Adrenal gland (tissue), 12 donors: Measurements from ENCODE around the gene RALGPS1. TPM values are rescaled to one million over a fixed set of nuclear protein-coding genes. Genes with fewer than 3 reads are reported as not detected.

Experiments
- DNase-seq, 7 donors: peaks; one replicate each; pipeline ENCODE4 v3.0.0-alpha.2; 2019 to 2020
- H3K27ac ChIP-seq, 5 donors: fragments of 200-600 bp; sonication (generic) in 4 of 5; 1 replicate in 3 of 5; 2 replicates in 2 of 5; pipeline versions ENCODE4 v1.5.1 to v1.8.0; 2016 to 2020; ENCODE audit warnings: mild to moderate bottlenecking in 1 of 5
- H3K27me3 ChIP-seq: fragments of 200-600 bp; 2 replicates; pipeline ENCODE4 v1.8.0; 2021
- H3K36me3 ChIP-seq, 2 donors: fragments of 200-600 bp; replicated peaks in 1 of 2; 1 replicate in 1 of 2; 2 replicates in 1 of 2; pipeline versions ENCODE4 v1.5.1 to v1.8.0; 2018 to 2022
- H3K4me1 ChIP-seq, 2 donors: fragments of 200-600 bp; replicated peaks in 1 of 2; 1 replicate in 1 of 2; 2 replicates in 1 of 2; pipeline versions ENCODE4 v1.5.1 to v1.8.0; 2018 to 2021
- H3K4me3 ChIP-seq, 4 donors: fragments of 200-600 bp; sonication (generic) in 3 of 4; one replicate each; pipeline ENCODE4 v1.5.1; 2016 to 2018
- H3K9me3 ChIP-seq, 3 donors: fragments of 200-600 bp; sonication (generic) in 1 of 3; replicated peaks in 1 of 3; 1 replicate in 2 of 3; 2 replicates in 1 of 3; pipeline versions ENCODE4 v1.5.1 to v1.8.0; 2016 to 2021
- POLR2A ChIP-seq, 2 donors: fragments of 450-650 bp; IDR thresholded peaks; one replicate each; pipeline ENCODE4 v1.6.1; 2017; ENCODE audit warnings: antibody characterized with exemption in 2 of 2, mild to moderate bottlenecking in 2 of 2, moderate library complexity in 1 of 2
- WGBS, 4 donors: extraction: QIAGEN DNeasy Blood & Tissue Kit in 2 of 4; methylation state at CpG; one replicate each; pipeline versions ENCODE4 v1.1.5 to v1.1.7; 2013 to 2017; 5-methylcytosine and 5-hydroxymethylcytosine counted together
- intact Hi-C, 2 donors: fragments of 100-400 bp; cut with DNase I; formaldehyde crosslinking; loops; one replicate each; pipeline versions ENCODE4 v1.14.1 to v1.15.0; 2022 to 2023
- polyA plus RNA-seq, 3 donors: library from polyadenylated mRNA; stranded (reverse); fragments of 200-250 nt in 2 of 3; fragments of 350-450 nt in 1 of 3; fragmentation: Illumina TruSeq in 1 of 3; extraction: RNeasy Lipid Tissue Mini Kit (QIAGEN cat#74804) in 1 of 3; gene quantifications; one replicate each; pipeline ENCODE4 v1.2.3, GENCODE V29; 2013 to 2014
- total RNA-seq, 9 donors: library from RNA; depleted of rRNA in 4 of 9; stranded (reverse); fragments of >200 nt in 4 of 9; fragments of 120-200 nt in 1 of 9; fragmentation: NEBNext Ultra II Directional in 1 of 9; extraction: Animal tissue kit (Norgen Biotek cat#: 25700) in 1 of 9; gene quantifications; one replicate each; pipeline versions ENCODE4 v1.1.0 to v1.2.4, GENCODE V29; 2013 to 2023
- TF ChIP-seq, protein P1 (sequence below), 6 experiments: fragments of 450-650 bp in 4 of 6; fragments of 200-600 bp in 2 of 6; sonication (generic) in 1 of 6; IDR thresholded peaks; 1 replicate in 5 of 6; 2 replicates in 1 of 6; pipeline versions ENCODE4 v1.5.1 to v1.8.0; 2016 to 2021; ENCODE audit warnings: antibody characterized with exemption in 6 of 6, mild to moderate bottlenecking in 2 of 6, moderate library complexity in 1 of 6
- donor health status: healthy with polysubstance abuse.
- donor health status: Bipolar disorder and iron deficiency.
- donor health status: DM: yes; HTN: yes; CAD: no.
- donor health status: DM: no; HTN: no; CAD: no.
- donor health status: DM: no; HTN: no; CAD: no.
- donor health status: DM: yes; HTN: yes; CAD: no.

Gene RALGPS1
- total and polyA plus RNA-seq, 12 donors, result 2.8 to 9.9 (median 5.1) TPM

DNA sequence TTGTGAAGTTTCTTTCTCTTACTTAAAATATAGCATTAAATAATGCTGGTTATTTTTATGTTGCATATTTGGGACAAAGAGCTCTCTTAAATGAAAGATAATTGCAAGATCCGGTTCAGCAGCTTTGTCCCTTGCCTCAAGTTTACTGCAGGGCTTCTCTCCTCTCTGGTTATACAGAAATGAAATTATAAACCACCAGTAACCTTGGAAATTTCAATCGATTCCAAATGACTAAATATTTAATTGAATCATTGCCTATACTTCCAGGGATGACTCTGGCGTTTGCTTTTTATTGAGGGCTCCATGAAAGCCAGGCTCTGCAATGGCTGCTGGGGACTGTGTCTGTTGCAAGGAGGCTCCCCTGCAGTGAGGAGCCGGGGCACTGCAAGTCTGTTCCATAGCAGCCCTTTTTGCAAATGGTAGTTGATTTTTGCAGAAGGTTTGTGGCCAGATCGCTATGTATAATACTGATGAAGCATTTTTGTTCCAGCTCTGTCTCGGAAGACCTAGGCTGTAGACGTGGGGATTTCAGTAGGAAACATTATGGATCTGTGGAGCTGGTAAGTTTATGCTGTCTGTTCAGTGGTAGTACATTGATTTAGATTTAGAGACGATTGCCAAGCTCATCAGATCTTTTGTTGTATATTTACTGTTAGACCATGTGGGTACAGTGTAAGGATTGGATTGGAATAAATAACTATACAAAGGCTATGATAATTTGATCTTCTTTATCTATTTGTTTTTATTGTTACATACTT lies 350.1 kb downstream of the RALGPS1 start, which contains the start of gene GARNL3:
GARNL3 (plus strand) TSS at position 313 of the 758 bp plus-strand sequence; CDS start at position 417, 104 bp downstream.
- 65 to 70% (median 67%) methylated on average over 8 of the region's 8 CpGs for WGBS, 4 donors
- H3K4me3 ChIP-seq, result no peak within 1 kb of the TSS
- H3K9me3 ChIP-seq, result no peaks in the 10 kb centered on the region
- peak within 1 kb of the TSS in 1 of 5 donors; percentile 34 for H3K27ac ChIP-seq
- H3K27me3 ChIP-seq, result no peaks in the 10 kb centered on the region
- TF ChIP-seq, protein P1, sequence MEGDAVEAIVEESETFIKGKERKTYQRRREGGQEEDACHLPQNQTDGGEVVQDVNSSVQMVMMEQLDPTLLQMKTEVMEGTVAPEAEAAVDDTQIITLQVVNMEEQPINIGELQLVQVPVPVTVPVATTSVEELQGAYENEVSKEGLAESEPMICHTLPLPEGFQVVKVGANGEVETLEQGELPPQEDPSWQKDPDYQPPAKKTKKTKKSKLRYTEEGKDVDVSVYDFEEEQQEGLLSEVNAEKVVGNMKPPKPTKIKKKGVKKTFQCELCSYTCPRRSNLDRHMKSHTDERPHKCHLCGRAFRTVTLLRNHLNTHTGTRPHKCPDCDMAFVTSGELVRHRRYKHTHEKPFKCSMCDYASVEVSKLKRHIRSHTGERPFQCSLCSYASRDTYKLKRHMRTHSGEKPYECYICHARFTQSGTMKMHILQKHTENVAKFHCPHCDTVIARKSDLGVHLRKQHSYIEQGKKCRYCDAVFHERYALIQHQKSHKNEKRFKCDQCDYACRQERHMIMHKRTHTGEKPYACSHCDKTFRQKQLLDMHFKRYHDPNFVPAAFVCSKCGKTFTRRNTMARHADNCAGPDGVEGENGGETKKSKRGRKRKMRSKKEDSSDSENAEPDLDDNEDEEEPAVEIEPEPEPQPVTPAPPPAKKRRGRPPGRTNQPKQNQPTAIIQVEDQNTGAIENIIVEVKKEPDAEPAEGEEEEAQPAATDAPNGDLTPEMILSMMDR (IDR thresholded peaks at IDR 0.05), result no peak
- no peak for TF ChIP-seq POLR2A (IDR thresholded peaks at IDR 0.05)
- H3K36me3 ChIP-seq, result no peaks in the 10 kb centered on the region
- peaks cover 5 to 17% of the 10 kb centered on the region in 2 donors for H3K4me1 ChIP-seq
- no peak for DNase-seq
- intact Hi-C loops, result no loop called here

DNA sequence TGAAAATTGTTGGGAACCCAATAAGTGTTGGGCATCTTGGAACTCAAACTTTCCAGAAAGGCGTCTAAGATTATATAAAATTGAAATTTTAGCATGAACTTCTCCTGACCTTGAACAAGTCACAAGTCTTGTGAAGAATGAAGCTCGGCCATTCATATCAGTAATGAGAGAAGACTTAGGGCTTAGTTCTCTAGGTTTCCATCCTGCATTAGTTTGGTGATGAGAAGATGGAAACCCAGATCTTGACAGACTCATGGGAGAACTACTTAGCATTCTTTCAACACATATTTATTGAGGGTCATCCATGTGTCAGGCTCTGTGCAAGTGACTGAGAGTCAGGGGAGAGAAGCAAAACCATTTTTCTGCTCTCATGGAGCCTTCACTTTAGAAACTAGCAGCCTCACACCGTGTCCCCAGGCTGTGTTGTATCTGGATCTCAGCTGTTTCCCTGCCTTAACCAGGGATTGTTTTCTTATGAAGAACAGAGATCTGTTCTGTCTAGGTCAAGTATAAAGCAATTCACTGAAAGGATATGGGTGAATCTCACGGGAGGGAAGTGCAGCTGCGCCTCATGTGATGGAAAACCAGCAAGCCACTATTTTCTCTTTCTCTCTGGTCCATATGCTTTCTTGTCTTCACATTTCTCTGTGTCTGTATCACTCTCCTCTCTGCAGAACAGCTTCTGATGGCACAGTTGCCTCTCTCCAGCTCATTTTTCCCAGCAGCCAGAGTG lies 353.4 kb downstream of the RALGPS1 start:
- peaks cover 5 to 17% of the 10 kb centered on the region in 2 donors for H3K4me1 ChIP-seq
- H3K36me3 ChIP-seq, result no peaks in the 10 kb centered on the region
- TF ChIP-seq, protein P1 (IDR thresholded peaks at IDR 0.05), result no peak
- no peaks in the 10 kb centered on the region for H3K27me3 ChIP-seq
- 83 to 89% (median 84%) methylated on average over 5 of the region's 5 CpGs for WGBS, 4 donors
- intact Hi-C loops, result no loop called here
- H3K27ac ChIP-seq, result peak overlapping the region in 1 of 5 donors; percentile 39
- no peak for DNase-seq
- H3K4me3 ChIP-seq, result no peak overlapping the region
- H3K9me3 ChIP-seq, result no peaks in the 10 kb centered on the region

DNA sequence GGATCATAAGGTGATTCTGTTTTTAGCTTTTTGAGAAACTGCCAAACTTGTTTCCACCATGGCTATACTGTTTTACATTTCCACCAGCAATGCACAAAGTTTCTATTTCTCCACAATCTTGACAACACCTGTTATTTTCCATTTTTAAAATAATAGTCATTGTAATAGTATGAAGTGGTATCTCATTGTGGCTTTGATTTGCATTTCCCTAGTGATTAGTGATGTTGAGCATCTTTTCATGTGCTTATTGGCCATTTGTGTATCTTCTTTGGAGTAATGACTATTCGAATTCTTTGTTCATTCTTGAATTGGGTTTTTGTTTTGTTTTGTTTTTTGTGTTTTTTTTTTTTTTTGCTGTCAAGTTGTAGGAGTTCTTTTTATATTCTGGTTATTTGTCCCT lies 354.9 kb downstream of the RALGPS1 start:
- no peaks in the 10 kb centered on the region for H3K27me3 ChIP-seq
- no peak overlapping the region for H3K27ac ChIP-seq
- H3K4me3 ChIP-seq, result no peak overlapping the region
- DNase-seq, result no peak
- peaks cover 4% of the 10 kb centered on the region in 2 donors for H3K4me1 ChIP-seq
- no peak for TF ChIP-seq POLR2A (IDR thresholded peaks at IDR 0.05)
- TF ChIP-seq, protein P1 (IDR thresholded peaks at IDR 0.05), result no peak
- intact Hi-C loops, result no loop called here
- H3K36me3 ChIP-seq, result no peaks in the 10 kb centered on the region
- WGBS, 4 donors, result 94 to 98% (median 96%) methylated on average over 1 of the region's 1 CpG
- H3K9me3 ChIP-seq, result no peaks in the 10 kb centered on the region

Other genes with a start within 250 kb of the RALGPS1 start
- 10 to 100 TPM in 7 of 9 donors, 1 to 10 TPM in 2; 6.2 to 26.7 (median 13.8) TPM for gene ZBTB43, start 109.7 kb upstream of the RALGPS1 start, total RNA-seq
- gene ZBTB43, start 109.7 kb upstream of the RALGPS1 start, polyA plus RNA-seq, result 10 to 100 TPM in 1 of 3 donors, 1 to 10 TPM in 2; 4.5 to 21.5 (median 4.7) TPM
- 10 to 100 TPM in 1 of 9 donors, 1 to 10 TPM in 8; 3.1 to 10.8 (median 6.7) TPM for gene ZBTB34, start 54.1 kb upstream of the RALGPS1 start, total RNA-seq
- gene ZBTB34, start 54.1 kb upstream of the RALGPS1 start, polyA plus RNA-seq, result 1 to 10 TPM; 1.7 to 3.4 (median 2.1) TPM
- gene ANGPTL2, start 207.9 kb downstream of the RALGPS1 start, total RNA-seq, result 10 to 100 TPM in 7 of 9 donors, 1 to 10 TPM in 2; 3.0 to 32.6 (median 12.2) TPM
- gene ANGPTL2, start 207.9 kb downstream of the RALGPS1 start, polyA plus RNA-seq, result 10 to 100 TPM in 1 of 3 donors, 1 to 10 TPM in 2; 5.6 to 10.3 (median 8.4) TPM